ENCODE results near the gene ARHGAP18. TPM values are rescaled to one million over a fixed set of nuclear protein-coding genes. Genes with fewer than 3 reads are reported as not detected.

Gene ARHGAP18
- total RNA-seq, 2 donors from 2014 or later = 3.7 to 26.7 TPM

DNA sequence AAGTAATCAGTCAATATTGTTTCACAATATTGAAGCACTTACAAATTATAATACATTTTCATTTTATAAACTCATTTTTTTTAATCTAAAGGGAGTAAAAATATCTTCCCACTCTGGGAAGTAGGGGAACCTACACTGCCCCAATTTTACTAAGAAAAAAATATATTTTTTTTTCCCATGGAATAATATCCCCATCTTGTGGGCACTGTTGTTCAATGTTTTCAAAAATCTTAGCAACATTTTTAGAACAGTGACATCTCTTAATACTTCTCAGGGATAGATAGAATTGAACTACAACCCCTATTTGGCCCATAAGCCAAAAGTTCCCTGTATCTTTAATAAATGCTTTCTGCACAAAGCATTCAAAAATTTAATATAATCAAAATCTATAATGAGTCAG lies 42.9 kb downstream of the ARHGAP18 start:
- H3K9me3 ChIP-seq (ENCODE audit: control insufficient read depth, low read length, poor library complexity, severe bottlenecking) = no peaks in the 10 kb centered on the region
- no peak for ATAC-seq
- Mint-ChIP-seq H3K27me3 (peaks cover 5% of the 10 kb centered on the region), H3K27ac (no peak overlapping the region), H3K4me1 (peaks cover 17% of the 10 kb centered on the region), H3K36me3 (ENCODE audit: low read depth) (peaks cover 5% of the 10 kb centered on the region), H3K4me3 (no peak overlapping the region)
- no peak for DNase-seq

DNA sequence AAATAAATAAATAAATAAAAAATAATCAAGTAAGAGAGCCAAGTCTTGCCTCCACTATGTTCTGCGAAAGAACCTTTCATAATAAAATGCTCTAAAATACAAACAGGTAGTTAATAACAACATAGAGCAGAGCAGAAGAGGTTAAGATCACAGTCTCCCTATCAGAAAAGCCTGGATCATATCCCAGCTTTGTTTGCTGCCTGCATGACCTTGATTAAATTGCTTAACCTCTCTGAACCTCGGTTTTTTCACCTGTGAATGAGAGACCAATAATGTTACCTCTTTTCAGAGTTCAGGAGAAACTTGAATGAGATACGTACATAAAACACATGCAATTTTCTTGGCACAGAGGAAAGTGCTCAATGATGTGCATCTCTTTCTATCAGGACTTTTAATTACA lies 44.4 kb downstream of the ARHGAP18 start:
- peaks cover 17% of the 10 kb centered on the region for H3K4me1 Mint-ChIP-seq
- no peak for ATAC-seq
- no peak overlapping the region for H3K4me3 Mint-ChIP-seq
- H3K27ac Mint-ChIP-seq = no peak overlapping the region
- no peaks in the 10 kb centered on the region for H3K9me3 ChIP-seq (ENCODE audit: control insufficient read depth, low read length, poor library complexity, severe bottlenecking)
- H3K27me3 Mint-ChIP-seq = peaks cover 5% of the 10 kb centered on the region
- peaks cover 5% of the 10 kb centered on the region for H3K36me3 Mint-ChIP-seq (ENCODE audit: low read depth)
- DNase-seq = no peak

DNA sequence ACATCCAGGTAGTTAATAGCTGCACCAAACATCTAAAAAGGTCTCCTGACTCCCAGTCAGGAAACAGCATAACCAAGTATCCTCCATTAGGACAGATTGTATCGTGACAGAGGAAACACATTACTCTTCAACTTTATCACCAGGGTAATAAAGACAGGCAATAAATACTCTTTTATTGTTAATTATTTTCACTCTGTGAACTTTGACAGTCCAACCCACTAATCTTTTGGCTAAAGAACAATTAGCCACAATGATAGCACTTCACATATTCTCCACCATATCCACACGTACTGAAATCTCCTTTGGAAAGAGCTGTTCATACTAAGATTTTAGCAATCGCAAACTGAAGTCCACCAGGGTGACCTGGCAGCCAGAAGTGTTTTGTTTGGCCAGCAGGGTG lies 46.4 kb downstream of the ARHGAP18 start:
- Mint-ChIP-seq H3K4me1 (peaks cover 23% of the 10 kb centered on the region), H3K36me3 (ENCODE audit: low read depth) (peaks cover 7% of the 10 kb centered on the region), H3K27ac (no peak overlapping the region), H3K27me3 (peaks cover 1% of the 10 kb centered on the region), H3K4me3 (no peak overlapping the region)
- no peak for ATAC-seq
- no peaks in the 10 kb centered on the region for H3K9me3 ChIP-seq (ENCODE audit: control insufficient read depth, low read length, poor library complexity, severe bottlenecking)
- no peak for DNase-seq

DNA sequence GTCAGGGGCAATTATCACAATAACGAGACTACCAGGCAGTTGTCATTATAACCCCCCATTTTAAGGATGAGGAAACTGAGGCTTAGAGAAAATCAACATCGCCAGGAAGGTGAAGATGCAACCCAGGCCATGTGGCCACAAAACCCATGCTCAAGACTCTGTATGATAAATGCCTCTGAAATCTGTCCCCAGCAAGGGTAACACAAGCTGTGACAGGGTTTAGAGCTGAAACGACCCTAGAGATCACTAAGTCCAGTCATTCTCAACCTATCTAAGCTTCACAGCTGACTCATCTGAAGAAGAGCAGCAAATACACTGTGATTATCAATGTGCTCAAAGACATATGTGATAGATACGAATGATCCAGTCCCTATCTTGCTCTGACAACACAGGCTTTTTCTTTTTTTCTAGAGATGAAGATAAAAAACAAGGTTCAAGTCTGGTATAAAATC lies 47.0 kb downstream of the ARHGAP18 start:
- H3K9me3 ChIP-seq (ENCODE audit: control insufficient read depth, low read length, poor library complexity, severe bottlenecking) = no peaks in the 10 kb centered on the region
- Mint-ChIP-seq H3K27ac (no peak overlapping the region), H3K4me1 (peaks cover 23% of the 10 kb centered on the region), H3K27me3 (no peaks in the 10 kb centered on the region), H3K36me3 (ENCODE audit: low read depth) (peaks cover 5% of the 10 kb centered on the region), H3K4me3 (no peak overlapping the region)
- no peak for DNase-seq
- no peak for ATAC-seq

DNA sequence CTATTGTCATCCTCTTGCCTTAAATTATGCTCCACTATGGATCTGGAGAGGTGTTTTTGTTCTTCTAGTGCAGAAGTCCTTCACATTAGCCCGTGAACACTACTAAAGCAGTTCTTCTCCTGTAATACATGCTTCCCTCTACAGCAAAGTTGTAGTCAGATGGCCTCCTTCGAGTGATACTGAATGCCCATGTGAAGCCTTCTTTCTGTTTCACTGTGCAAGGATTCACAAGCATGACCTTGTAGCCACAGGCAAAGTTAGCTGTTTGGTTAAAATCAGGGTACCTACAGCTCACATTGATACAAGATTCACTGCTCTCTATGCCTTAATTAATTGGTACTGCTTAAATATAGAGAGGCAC lies 47.6 kb downstream of the ARHGAP18 start:
- Mint-ChIP-seq H3K27me3 (no peaks in the 10 kb centered on the region), H3K4me3 (no peak overlapping the region), H3K4me1 (peaks cover 20% of the 10 kb centered on the region), H3K36me3 (ENCODE audit: low read depth) (peaks cover 5% of the 10 kb centered on the region), H3K27ac (no peak overlapping the region)
- ATAC-seq (no peak), DNase-seq (no peak)
- no peaks in the 10 kb centered on the region for H3K9me3 ChIP-seq (ENCODE audit: control insufficient read depth, low read length, poor library complexity, severe bottlenecking)

DNA sequence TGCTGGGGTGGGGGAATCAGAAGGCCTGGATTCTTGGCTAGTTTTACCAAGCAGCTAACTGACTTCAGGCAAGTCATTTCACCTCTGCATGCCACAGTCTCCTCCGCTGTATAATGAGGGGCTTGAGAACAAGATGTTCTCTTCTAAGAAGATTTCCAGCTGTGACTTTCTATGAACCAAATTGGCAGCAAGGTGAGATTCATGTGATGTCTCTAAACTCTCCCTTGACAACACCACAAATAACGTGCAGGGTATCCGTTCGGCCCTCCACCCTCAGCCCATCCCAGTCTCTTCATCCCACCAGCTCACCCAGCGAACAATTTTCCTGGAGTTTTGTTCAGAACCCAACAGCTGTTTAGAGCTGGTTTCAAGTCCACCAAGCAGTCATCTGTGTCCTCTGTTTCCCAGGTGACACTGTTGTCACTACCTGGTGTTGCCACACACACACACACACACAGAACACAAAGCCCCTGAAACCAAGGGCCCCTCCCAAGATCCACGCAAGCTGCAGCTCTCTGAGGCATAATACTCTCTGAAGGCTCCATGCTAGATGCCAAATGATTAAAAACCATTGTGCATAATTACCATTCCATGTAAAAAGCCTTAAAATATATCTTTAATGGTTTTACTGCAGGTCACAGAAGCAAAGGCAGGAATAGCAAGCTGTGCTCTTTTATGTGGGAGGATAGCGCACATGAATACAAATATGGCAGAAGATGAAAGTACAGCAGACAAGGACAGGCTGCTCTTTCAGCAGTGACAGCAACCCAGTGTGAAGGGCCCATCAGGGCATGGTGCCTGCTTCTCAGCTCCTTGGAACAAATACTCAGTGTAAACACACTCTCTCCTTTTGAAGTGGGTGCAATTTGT lies 48.2 kb downstream of the ARHGAP18 start:
- no peak overlapping the region for H3K27ac Mint-ChIP-seq
- no peak for DNase-seq
- no peak overlapping the region for H3K4me3 Mint-ChIP-seq
- no peaks in the 10 kb centered on the region for H3K9me3 ChIP-seq (ENCODE audit: control insufficient read depth, low read length, poor library complexity, severe bottlenecking)
- no peak for ATAC-seq
- H3K36me3 Mint-ChIP-seq (ENCODE audit: low read depth) = peaks cover 5% of the 10 kb centered on the region
- H3K27me3 Mint-ChIP-seq = no peaks in the 10 kb centered on the region
- H3K4me1 Mint-ChIP-seq = peaks cover 20% of the 10 kb centered on the region

DNA sequence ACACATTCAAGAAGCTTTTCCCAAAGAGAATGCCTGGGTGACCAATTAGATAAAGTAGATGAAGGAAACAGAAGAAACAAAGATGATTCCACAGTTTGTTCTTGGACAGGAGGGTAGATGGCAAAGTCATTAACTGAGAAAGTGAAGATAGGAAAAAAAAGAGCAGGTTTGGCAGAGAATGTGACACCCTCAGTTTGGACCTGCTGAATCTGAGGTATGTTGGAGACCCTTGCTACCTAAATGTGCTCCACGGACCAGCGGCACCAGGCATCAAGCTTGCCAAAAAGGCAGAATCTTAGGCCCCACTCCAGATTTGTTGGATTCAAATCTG lies 49.7 kb downstream of the ARHGAP18 start:
- peaks cover 17% of the 10 kb centered on the region for H3K4me1 Mint-ChIP-seq
- no peak overlapping the region for H3K4me3 Mint-ChIP-seq
- peak overlapping the region; percentile 56 for H3K27ac Mint-ChIP-seq
- DNase-seq (no peak), ATAC-seq (no peak)
- H3K9me3 ChIP-seq (ENCODE audit: control insufficient read depth, low read length, poor library complexity, severe bottlenecking) = no peaks in the 10 kb centered on the region
- H3K27me3 Mint-ChIP-seq = no peaks in the 10 kb centered on the region
- peaks cover 5% of the 10 kb centered on the region for H3K36me3 Mint-ChIP-seq (ENCODE audit: low read depth)

DNA sequence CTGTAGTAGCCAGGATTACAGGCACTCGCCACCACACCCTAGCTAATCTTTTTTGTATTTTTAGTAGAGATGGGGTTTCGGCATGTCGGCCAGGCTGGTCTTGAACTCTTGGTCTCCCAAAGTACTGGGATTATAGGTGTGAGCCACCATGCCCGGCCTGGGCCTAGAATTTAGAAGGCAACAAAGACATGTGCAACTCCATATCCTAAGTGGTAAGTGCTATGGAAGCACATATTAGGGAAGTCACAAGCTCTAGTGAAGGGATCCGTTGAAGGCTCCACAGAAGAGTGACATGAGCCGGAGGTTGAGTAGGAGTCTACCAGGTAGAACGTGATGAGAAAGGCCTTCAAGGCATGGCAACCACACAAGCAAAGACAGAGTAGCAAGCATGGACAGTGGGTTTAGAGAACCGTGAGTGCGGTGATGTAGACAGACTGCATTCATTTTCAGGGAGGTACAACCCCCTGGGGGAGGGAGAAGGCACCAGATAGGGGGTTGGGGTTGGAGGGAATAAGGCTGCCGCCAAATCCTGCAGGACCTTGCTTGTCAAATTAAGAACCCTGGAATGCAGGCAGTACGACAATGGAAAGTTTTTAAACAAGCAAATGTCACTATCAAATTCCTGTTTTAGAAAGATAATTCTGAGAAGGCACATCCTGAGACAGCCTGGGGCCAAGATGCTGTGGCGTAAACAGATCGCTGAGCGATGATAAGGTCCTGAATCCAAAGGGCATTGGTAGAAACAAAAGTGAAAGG lies 50.2 kb downstream of the ARHGAP18 start:
- Mint-ChIP-seq H3K4me1 (peaks cover 18% of the 10 kb centered on the region), H3K27ac (no peak overlapping the region), H3K4me3 (no peak overlapping the region), H3K27me3 (no peaks in the 10 kb centered on the region), H3K36me3 (ENCODE audit: low read depth) (peaks cover 5% of the 10 kb centered on the region)
- DNase-seq (no peak), ATAC-seq (no peak)
- H3K9me3 ChIP-seq (ENCODE audit: control insufficient read depth, low read length, poor library complexity, severe bottlenecking) = no peaks in the 10 kb centered on the region

DNA sequence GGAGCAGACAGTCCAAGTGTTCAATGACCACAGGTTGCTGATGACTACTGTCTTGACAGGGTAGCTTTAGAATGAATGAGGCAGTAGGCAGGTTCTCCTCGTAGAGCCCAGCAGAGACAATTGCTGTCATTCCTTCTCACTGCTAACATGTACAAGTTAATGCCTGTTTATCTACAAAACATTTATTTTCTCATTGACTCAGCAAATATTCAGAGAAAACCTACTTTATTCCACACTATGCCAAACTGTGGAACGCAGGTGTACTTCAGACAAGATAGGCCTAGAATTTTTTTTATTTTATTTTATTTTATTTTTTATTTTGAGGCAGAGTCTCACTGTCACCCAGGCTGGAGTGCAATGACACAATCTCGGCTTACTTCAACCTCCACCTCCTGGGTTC lies 50.8 kb downstream of the ARHGAP18 start:
- Mint-ChIP-seq H3K27ac (no peak overlapping the region), H3K27me3 (no peaks in the 10 kb centered on the region), H3K4me3 (no peak overlapping the region), H3K36me3 (ENCODE audit: low read depth) (peaks cover 6% of the 10 kb centered on the region), H3K4me1 (peaks cover 17% of the 10 kb centered on the region)
- no peak for ATAC-seq
- no peak for DNase-seq
- no peaks in the 10 kb centered on the region for H3K9me3 ChIP-seq (ENCODE audit: control insufficient read depth, low read length, poor library complexity, severe bottlenecking)

DNA sequence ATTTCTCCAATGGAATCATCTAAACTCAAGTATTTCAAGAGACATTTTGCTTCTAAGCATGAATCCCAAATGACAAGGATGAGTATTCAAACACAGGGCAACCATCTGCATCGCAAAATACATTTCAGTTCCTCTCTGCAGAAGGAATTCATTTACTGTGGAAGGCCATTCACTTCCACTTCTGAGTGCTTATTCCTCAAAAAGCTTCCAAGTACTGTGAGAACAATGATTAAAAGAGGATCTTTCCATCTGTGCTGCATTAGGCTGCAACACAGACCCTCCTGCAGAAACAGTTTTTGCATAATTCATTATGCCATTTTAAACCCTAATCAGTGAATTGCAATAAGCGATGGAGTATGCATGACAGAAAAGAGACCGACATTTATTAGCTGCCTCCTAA lies 52.5 kb downstream of the ARHGAP18 start:
- no peaks in the 10 kb centered on the region for H3K9me3 ChIP-seq (ENCODE audit: control insufficient read depth, low read length, poor library complexity, severe bottlenecking)
- peaks cover 6% of the 10 kb centered on the region for H3K36me3 Mint-ChIP-seq (ENCODE audit: low read depth)
- peaks cover 17% of the 10 kb centered on the region for H3K4me1 Mint-ChIP-seq
- H3K27me3 Mint-ChIP-seq = no peaks in the 10 kb centered on the region
- DNase-seq = no peak
- ATAC-seq = no peak
- H3K27ac Mint-ChIP-seq = no peak overlapping the region
- H3K4me3 Mint-ChIP-seq = no peak overlapping the region

DNA sequence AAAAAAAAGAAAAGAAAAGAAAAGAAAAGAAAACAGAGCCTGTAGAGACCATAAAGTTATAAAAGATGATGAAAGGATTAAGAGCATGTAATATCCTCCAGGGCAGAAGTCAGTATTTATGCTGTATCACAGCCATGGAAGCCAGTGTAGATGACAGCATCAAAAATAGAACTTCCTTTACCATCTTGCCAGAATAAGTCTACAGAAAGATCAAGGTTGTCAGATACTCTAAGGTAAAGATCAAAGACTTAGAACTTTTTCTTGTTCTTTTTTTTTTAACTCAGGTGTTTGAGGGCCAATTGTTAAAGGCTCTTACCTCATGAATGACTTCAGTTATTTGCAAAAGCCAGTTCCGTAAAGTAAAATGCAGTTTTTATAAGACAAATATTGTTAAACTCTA lies 54.6 kb downstream of the ARHGAP18 start:
- no peak overlapping the region for H3K27ac Mint-ChIP-seq
- no peaks in the 10 kb centered on the region for H3K27me3 Mint-ChIP-seq
- peaks cover 9% of the 10 kb centered on the region for H3K4me1 Mint-ChIP-seq
- DNase-seq (no peak), ATAC-seq (no peak)
- H3K36me3 Mint-ChIP-seq (ENCODE audit: low read depth) = peaks cover 14% of the 10 kb centered on the region
- H3K4me3 Mint-ChIP-seq = no peak overlapping the region
- no peaks in the 10 kb centered on the region for H3K9me3 ChIP-seq (ENCODE audit: control insufficient read depth, low read length, poor library complexity, severe bottlenecking)

DNA sequence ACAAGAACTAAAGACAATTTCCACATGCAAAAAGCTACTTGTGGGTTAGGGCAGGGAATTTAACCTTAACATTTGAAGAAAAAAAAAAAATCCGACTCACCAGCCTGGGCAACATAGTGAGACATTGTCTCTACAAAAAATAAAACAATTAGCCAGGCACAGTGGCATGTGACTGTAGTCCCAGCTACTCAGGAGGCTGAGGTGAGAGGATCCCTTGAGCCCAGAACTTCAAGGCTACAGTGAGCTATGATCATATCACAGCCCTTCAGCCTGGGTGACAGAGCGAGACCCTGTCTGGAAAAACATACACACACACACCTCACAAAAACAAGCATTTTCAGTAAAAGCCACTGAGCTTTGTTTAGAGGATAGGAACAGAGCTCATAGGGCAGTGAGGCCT lies 56.2 kb downstream of the ARHGAP18 start:
- no peak for ATAC-seq
- Mint-ChIP-seq H3K4me1 (peaks cover 6% of the 10 kb centered on the region), H3K36me3 (ENCODE audit: low read depth) (peaks cover 11% of the 10 kb centered on the region), H3K4me3 (no peak overlapping the region), H3K27ac (no peak overlapping the region), H3K27me3 (no peaks in the 10 kb centered on the region)
- H3K9me3 ChIP-seq (ENCODE audit: control insufficient read depth, low read length, poor library complexity, severe bottlenecking) = no peaks in the 10 kb centered on the region
- no peak for DNase-seq

DNA sequence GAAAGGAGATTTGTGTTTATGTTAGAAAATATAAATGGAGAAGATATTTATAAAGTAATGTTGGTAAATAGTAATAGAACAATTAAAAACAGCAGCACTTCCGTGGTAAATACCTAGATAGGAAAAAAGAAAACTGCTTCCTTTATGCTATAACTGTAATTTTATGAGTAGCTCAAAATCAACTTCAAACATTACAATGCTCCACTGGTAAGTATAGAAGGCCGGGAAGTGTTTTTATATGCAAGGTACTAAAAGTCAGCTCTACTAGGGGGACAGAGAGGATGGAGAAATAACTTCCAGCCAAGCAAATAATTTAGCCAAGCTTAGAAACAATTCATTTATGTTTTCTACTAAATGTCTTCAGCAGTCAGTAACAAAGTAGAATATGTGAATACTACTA lies 56.7 kb downstream of the ARHGAP18 start:
- DNase-seq = no peak
- Mint-ChIP-seq H3K27ac (no peak overlapping the region), H3K4me1 (peaks cover 7% of the 10 kb centered on the region), H3K4me3 (no peak overlapping the region), H3K36me3 (ENCODE audit: low read depth) (peaks cover 11% of the 10 kb centered on the region), H3K27me3 (no peaks in the 10 kb centered on the region)
- ATAC-seq = no peak
- H3K9me3 ChIP-seq (ENCODE audit: control insufficient read depth, low read length, poor library complexity, severe bottlenecking) = no peaks in the 10 kb centered on the region

DNA sequence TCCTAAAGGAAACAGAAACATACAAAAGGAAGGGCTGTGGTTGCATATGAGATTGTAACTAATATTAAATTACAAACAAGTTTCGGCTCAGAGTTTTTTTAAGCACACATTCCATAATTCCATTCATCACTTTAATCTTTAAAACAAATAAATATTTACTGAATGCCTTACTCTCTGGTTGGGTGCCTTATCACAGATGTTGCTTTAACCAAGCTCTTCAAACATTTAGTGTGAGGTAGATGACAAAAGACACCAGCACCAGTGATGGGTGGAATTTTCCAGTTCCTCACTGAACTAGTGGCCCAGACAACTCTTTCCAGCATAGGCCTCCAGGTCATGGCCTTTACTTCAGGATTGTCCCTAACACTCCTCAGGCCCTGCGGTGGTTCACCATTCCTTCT lies 58.7 kb downstream of the ARHGAP18 start:
- Mint-ChIP-seq H3K27ac (no peak overlapping the region), H3K27me3 (no peaks in the 10 kb centered on the region)
- no peak for ATAC-seq

More for the DNA sequence above, 58.7 kb downstream of the ARHGAP18 start:
- H3K9me3 ChIP-seq (ENCODE audit: control insufficient read depth, low read length, poor library complexity, severe bottlenecking) = no peaks in the 10 kb centered on the region
- no peak overlapping the region for H3K4me3 Mint-ChIP-seq
- no peak for DNase-seq
- peaks cover 7% of the 10 kb centered on the region for H3K4me1 Mint-ChIP-seq
- H3K36me3 Mint-ChIP-seq (ENCODE audit: low read depth) = peaks cover 11% of the 10 kb centered on the region
